Keratinocyte (primary cell): Measurements from ENCODE around the gene SIDT2.
"Not testable (repeated sequence)": the region's sequence is repeated elsewhere in the genome, so short reads cannot be mapped to it uniquely, and the experiment has no call there.

Experiments
- EZH2 ChIP-seq: IDR thresholded peaks from one replicate; pipeline ENCODE4 v1.6.1; 2012; ENCODE audit warnings: inconsistent platforms, mild to moderate bottlenecking, low read length, moderate library complexity
- TF ChIP-seq, protein P1 (sequence below), 3 experiments: IDR thresholded peaks in 1 of 3; conservative IDR thresholded peaks in 1 of 3; optimal IDR thresholded peaks in 1 of 3; 2 replicates in 2 of 3; 3 replicates in 1 of 3; pipeline versions ENCODE3 to v1.5.1; 2011; ENCODE audit warnings: low read length in 3 of 3, mild to moderate bottlenecking in 3 of 3, moderate library complexity in 2 of 3, control low read depth in 1 of 3, inconsistent platforms in 1 of 3; ENCODE audit not compliant: insufficient read depth in 2 of 3; ENCODE audit errors: extremely low read depth in 1 of 3

GRCh38 chr11:117134979-117135378 lies 43.6 kb upstream of the SIDT2 start:
- TF ChIP-seq, protein P1, sequence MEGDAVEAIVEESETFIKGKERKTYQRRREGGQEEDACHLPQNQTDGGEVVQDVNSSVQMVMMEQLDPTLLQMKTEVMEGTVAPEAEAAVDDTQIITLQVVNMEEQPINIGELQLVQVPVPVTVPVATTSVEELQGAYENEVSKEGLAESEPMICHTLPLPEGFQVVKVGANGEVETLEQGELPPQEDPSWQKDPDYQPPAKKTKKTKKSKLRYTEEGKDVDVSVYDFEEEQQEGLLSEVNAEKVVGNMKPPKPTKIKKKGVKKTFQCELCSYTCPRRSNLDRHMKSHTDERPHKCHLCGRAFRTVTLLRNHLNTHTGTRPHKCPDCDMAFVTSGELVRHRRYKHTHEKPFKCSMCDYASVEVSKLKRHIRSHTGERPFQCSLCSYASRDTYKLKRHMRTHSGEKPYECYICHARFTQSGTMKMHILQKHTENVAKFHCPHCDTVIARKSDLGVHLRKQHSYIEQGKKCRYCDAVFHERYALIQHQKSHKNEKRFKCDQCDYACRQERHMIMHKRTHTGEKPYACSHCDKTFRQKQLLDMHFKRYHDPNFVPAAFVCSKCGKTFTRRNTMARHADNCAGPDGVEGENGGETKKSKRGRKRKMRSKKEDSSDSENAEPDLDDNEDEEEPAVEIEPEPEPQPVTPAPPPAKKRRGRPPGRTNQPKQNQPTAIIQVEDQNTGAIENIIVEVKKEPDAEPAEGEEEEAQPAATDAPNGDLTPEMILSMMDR (optimal IDR thresholded peaks at IDR 0.05 in 1 of 3, IDR thresholded peaks at IDR 0.05 in 1 of 3, conservative IDR thresholded peaks at IDR 0.05 in 1 of 3; ENCODE audit: extremely low read depth in 1 of 3, insufficient read depth in 2 of 3, low read length in 3 of 3) = not testable (repeated sequence)
- TF ChIP-seq EZH2 = not testable (repeated sequence)
